Astrocyte (in vitro differentiated cells and primary cell): ENCODE results near the gene STARD13. TPM values are rescaled to one million over a fixed set of nuclear protein-coding genes. Genes with fewer than 3 reads are reported as not detected.
A peak's percentile ranks its signal among the peaks of the same experiment; 100 is the strongest.

Source experiments
- DNase-seq: peaks from one replicate; pipeline ENCODE4 v3.0.0-alpha.2; 2010; ENCODE audit warnings: low read depth
- FAIRE-seq: peaks from 2 replicates; lab custom pipeline; 2011; peaks lifted over from hg19 to GRCh38; lab: Jason Lieb, UNC
- H2AFZ ChIP-seq: 2 replicates; pipeline ENCODE4 v1.6.0; 2012; ENCODE audit warnings: low read depth, low read length, inconsistent platforms
- H3K27ac ChIP-seq: 2 replicates; pipeline ENCODE4 v1.5.1; 2011; ENCODE audit warnings: low read depth, low read length, inconsistent platforms
- H3K27me3 ChIP-seq: 2 replicates; pipeline ENCODE4 v1.6.0; 2011; ENCODE audit warnings: low read length, inconsistent platforms; ENCODE audit not compliant: insufficient read depth
- H3K36me3 ChIP-seq: 2 replicates; pipeline ENCODE4 v1.5.1; 2011; ENCODE audit warnings: low read length, inconsistent platforms; ENCODE audit not compliant: insufficient read depth
- H3K4me1 ChIP-seq: 2 replicates; pipeline ENCODE4 v1.5.1; 2011; ENCODE audit warnings: low read length, inconsistent platforms; ENCODE audit not compliant: insufficient read depth
- H3K4me2 ChIP-seq: 2 replicates; pipeline ENCODE4 v1.6.0; 2012; ENCODE audit warnings: low read length, inconsistent platforms
- H3K4me3 ChIP-seq: 2 replicates; pipeline ENCODE4 v1.5.1; 2011; ENCODE audit warnings: low read depth, mild to moderate bottlenecking, low read length, inconsistent platforms; ENCODE audit not compliant: insufficient read depth
- H3K79me2 ChIP-seq: 2 replicates; pipeline ENCODE4 v1.6.0; 2012; ENCODE audit warnings: mild to moderate bottlenecking, low read length, inconsistent platforms; ENCODE audit not compliant: insufficient read depth
- H3K9ac ChIP-seq: 2 replicates; pipeline ENCODE4 v1.6.0; 2012; ENCODE audit warnings: mild to moderate bottlenecking, low read length, inconsistent platforms
- H3K9me3 ChIP-seq: 2 replicates; pipeline ENCODE4 v1.5.1; 2012; ENCODE audit warnings: low read depth, mild to moderate bottlenecking, low read length, inconsistent platforms; ENCODE audit not compliant: insufficient read depth
- H4K20me1 ChIP-seq: 2 replicates; pipeline ENCODE4 v1.6.0; 2012; ENCODE audit warnings: low read length, inconsistent platforms; ENCODE audit not compliant: insufficient read depth
- H3K27ac Mint-ChIP-seq: one replicate; pipeline ENCODE4 v1.8.0; 2021; ENCODE audit warnings: mild to moderate bottlenecking, mixed read lengths; ENCODE audit not compliant: unreplicated experiment
- H3K27me3 Mint-ChIP-seq: one replicate; pipeline ENCODE4 v1.8.0; 2021; ENCODE audit warnings: low read depth, mixed read lengths; ENCODE audit not compliant: unreplicated experiment
- H3K36me3 Mint-ChIP-seq: one replicate; pipeline ENCODE4 v1.8.0; 2021; ENCODE audit warnings: low read depth, mixed read lengths; ENCODE audit not compliant: unreplicated experiment
- H3K4me1 Mint-ChIP-seq: one replicate; pipeline ENCODE4 v1.8.0; 2021; ENCODE audit warnings: low read depth, mixed read lengths; ENCODE audit not compliant: unreplicated experiment
- H3K4me3 Mint-ChIP-seq: one replicate; pipeline ENCODE4 v1.8.0; 2021; ENCODE audit warnings: mild to moderate bottlenecking, moderate library complexity, mixed read lengths; ENCODE audit not compliant: unreplicated experiment
- H3K9me3 Mint-ChIP-seq: one replicate; pipeline ENCODE4 v1.8.0; 2021; ENCODE audit warnings: mild to moderate bottlenecking, mixed read lengths; ENCODE audit not compliant: unreplicated experiment
- EZH2 ChIP-seq: IDR thresholded peaks from 2 replicates; pipeline ENCODE4 v1.6.1; 2012; ENCODE audit warnings: mild to moderate bottlenecking, low read length, inconsistent platforms; ENCODE audit not compliant: insufficient read depth
- total RNA-seq: library from RNA; stranded (reverse); gene quantifications from 2 replicates; pipeline ENCODE4 v1.2.1, GENCODE V29; 2021
- TF ChIP-seq, protein P1 (sequence below): IDR thresholded peaks from 2 replicates; pipeline ENCODE4 v1.5.1; 2011; ENCODE audit warnings: low read depth, mild to moderate bottlenecking, inconsistent platforms, low read length, moderate library complexity; ENCODE audit not compliant: insufficient read depth

STARD13 gene
- total RNA-seq, 1 donor from 2014 or later = 30.1 TPM

DNA sequence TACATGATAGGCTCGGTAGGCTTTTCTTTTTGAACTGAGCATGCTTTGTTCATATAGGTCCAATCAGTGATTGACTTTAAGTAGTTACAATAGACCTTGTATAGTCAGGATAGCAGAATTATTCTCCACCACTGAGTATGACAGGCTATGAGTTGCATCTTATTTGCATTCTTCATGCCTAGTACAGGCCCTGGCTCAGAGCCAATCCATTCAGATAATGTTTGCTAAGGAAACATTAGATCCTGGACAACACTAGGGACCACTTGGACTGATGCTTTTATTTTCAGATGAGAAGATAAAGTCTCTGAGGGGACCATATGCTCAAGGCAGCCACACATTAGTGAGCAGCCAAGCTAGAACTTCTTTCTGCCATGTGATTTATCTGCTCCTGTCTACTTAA, 135.4 kb downstream of the STARD13 start:
- Mint-ChIP-seq H3K27ac (no peak overlapping the region), H3K9me3 (peaks cover 2% of the 10 kb centered on the region), H3K27me3 (no peaks in the 10 kb centered on the region), H3K4me1 (peaks cover 5% of the 10 kb centered on the region), H3K36me3 (peaks cover 12% of the 10 kb centered on the region), H3K4me3 (no peak overlapping the region)
- H3K27me3 ChIP-seq = no peaks in the 10 kb centered on the region
- H3K79me2 ChIP-seq = peaks cover 60% of the 10 kb centered on the region
- H3K27ac ChIP-seq = no peak overlapping the region
- TF ChIP-seq, protein P1, sequence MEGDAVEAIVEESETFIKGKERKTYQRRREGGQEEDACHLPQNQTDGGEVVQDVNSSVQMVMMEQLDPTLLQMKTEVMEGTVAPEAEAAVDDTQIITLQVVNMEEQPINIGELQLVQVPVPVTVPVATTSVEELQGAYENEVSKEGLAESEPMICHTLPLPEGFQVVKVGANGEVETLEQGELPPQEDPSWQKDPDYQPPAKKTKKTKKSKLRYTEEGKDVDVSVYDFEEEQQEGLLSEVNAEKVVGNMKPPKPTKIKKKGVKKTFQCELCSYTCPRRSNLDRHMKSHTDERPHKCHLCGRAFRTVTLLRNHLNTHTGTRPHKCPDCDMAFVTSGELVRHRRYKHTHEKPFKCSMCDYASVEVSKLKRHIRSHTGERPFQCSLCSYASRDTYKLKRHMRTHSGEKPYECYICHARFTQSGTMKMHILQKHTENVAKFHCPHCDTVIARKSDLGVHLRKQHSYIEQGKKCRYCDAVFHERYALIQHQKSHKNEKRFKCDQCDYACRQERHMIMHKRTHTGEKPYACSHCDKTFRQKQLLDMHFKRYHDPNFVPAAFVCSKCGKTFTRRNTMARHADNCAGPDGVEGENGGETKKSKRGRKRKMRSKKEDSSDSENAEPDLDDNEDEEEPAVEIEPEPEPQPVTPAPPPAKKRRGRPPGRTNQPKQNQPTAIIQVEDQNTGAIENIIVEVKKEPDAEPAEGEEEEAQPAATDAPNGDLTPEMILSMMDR = no peak
- TF ChIP-seq EZH2 = no peak
- H3K4me3 ChIP-seq = no peak overlapping the region
- H2AFZ ChIP-seq = no peak overlapping the region
- peak; percentile 54 for FAIRE-seq
- DNase-seq = no peak
- no peaks in the 10 kb centered on the region for H3K36me3 ChIP-seq
- no peaks in the 10 kb centered on the region for H4K20me1 ChIP-seq
- no peaks in the 10 kb centered on the region for H3K9me3 ChIP-seq
- no peak overlapping the region for H3K9ac ChIP-seq
- no peak overlapping the region for H3K4me2 ChIP-seq
- peaks cover 17% of the 10 kb centered on the region for H3K4me1 ChIP-seq

DNA sequence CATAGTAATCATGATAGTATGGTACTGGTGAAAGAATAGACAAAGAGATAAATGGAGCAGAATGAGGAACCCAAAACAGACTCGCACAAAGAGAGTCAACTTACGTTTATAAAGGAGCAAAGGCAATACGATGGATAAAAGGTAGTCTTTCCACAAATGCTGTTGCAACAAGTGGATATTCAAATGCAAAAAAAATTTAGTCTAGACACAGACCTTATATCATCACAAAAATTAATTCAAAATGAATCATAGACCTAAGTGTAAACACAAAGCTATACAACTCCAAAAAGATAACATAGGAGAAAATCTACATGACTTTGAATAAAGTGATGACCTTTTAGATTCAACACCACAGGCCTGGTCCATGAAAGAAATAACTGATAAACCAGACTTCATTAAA, 137.7 kb downstream of the STARD13 start:
- Histone ChIP-seq H3K4me3 (no peak overlapping the region), H4K20me1 (no peaks in the 10 kb centered on the region), H3K9me3 (no peaks in the 10 kb centered on the region), H3K4me2 (no peak overlapping the region), H3K36me3 (no peaks in the 10 kb centered on the region), H3K4me1 (peaks cover 1% of the 10 kb centered on the region), H3K9ac (no peak overlapping the region), H3K27me3 (no peaks in the 10 kb centered on the region), H3K79me2 (peaks cover 78% of the 10 kb centered on the region), H2AFZ (no peak overlapping the region), H3K27ac (no peak overlapping the region)
- Mint-ChIP-seq H3K27ac (no peak overlapping the region), H3K4me1 (peaks cover 5% of the 10 kb centered on the region), H3K36me3 (peaks cover 25% of the 10 kb centered on the region), H3K4me3 (no peak overlapping the region), H3K27me3 (no peaks in the 10 kb centered on the region), H3K9me3 (peaks cover 2% of the 10 kb centered on the region)
- TF ChIP-seq, protein P1 = no peak
- TF ChIP-seq EZH2 = no peak
- DNase-seq (no peak), FAIRE-seq (no peak)

DNA sequence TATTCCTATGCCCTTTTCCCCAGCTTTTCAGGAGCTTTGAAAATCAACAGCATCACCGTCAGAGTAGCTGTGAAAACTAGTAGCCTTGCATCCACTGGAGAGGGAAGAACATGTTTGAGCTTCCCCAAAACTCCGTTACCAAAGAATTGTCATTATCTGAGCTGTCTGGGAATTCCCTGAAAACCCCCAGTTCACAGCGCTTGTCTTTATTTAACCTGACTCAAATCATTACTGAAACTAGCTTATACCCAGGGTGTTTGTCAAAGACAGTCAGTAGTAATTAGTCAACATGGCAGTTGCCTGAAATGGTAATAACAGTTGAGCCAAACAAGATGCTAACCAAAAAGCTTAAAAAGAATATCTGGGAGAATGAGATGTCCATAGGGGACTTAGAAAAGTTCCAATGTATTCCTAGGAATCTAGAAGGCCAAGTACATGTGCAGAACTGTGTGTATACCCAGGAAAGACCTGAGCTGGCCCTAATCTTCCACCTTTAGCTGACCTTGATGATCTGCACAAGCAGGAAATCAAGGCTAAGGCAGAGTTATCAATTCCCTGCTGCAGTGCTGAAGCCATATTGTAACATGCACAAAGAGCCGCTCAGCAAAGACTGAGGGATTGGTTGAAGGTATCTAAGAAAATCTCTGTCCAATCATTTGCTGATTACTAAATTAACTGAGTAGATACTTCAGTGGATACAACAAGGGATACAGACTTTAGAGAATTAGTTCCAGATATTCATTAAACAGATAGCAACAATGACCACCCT, 138.5 kb downstream of the STARD13 start:
- H3K4me1 Mint-ChIP-seq = peaks cover 5% of the 10 kb centered on the region
- H4K20me1 ChIP-seq = peaks cover 5% of the 10 kb centered on the region
- H3K4me3 Mint-ChIP-seq = no peak overlapping the region
- peaks cover 2% of the 10 kb centered on the region for H3K9me3 Mint-ChIP-seq
- no peak for TF ChIP-seq EZH2
- TF ChIP-seq, protein P1 = no peak
- no peak overlapping the region for H2AFZ ChIP-seq
- H3K79me2 ChIP-seq = peaks cover 78% of the 10 kb centered on the region
- no peaks in the 10 kb centered on the region for H3K27me3 ChIP-seq
- no peak for DNase-seq
- no peaks in the 10 kb centered on the region for H3K36me3 ChIP-seq
- no peak for FAIRE-seq
- H3K27ac Mint-ChIP-seq = no peak overlapping the region
- no peak overlapping the region for H3K4me3 ChIP-seq
- H3K4me2 ChIP-seq = no peak overlapping the region
- H3K36me3 Mint-ChIP-seq = peaks cover 26% of the 10 kb centered on the region
- H3K9ac ChIP-seq = no peak overlapping the region
- no peak overlapping the region for H3K27ac ChIP-seq
- no peaks in the 10 kb centered on the region for H3K9me3 ChIP-seq
- no peaks in the 10 kb centered on the region for H3K27me3 Mint-ChIP-seq
- no peaks in the 10 kb centered on the region for H3K4me1 ChIP-seq
